Islet of Langerhans (tissue), 1 donor: ENCODE data around the gene SCN8A.
A peak's percentile ranks its signal among the peaks of the same experiment; 100 is the strongest.
"Not testable (repeated sequence)": the region's sequence is repeated elsewhere in the genome, so short reads cannot be mapped to it uniquely, and the experiment has no call there.

Experiments
- FAIRE-seq: peaks from one replicate; lab custom pipeline; 2011; peaks lifted over from hg19 to GRCh38; lab: Jason Lieb, UNC

The SCN8A gene

GRCh38 chr12:51625370-51625769 lies 34.3 kb downstream of the SCN8A start:
- FAIRE-seq: no peak

- FAIRE-seq: no peak
Observed at GRCh38 chr12:51626115-51626514, 35.1 kb downstream of the SCN8A start.

GRCh38 chr12:51626629-51627028 lies 35.6 kb downstream of the SCN8A start:
- no peak for FAIRE-seq

GRCh38 chr12:51630256-51630880 lies 39.3 kb downstream of the SCN8A start:
- no peak for FAIRE-seq

- no peak for FAIRE-seq
Observed at GRCh38 chr12:51630986-51631385, 40.0 kb downstream of the SCN8A start.

GRCh38 chr12:51631591-51631990 lies 40.6 kb downstream of the SCN8A start:
- no peak for FAIRE-seq

GRCh38 chr12:51632623-51633022 lies 41.6 kb downstream of the SCN8A start:
- FAIRE-seq: no peak

GRCh38 chr12:51635346-51635745 lies 44.3 kb downstream of the SCN8A start:
- FAIRE-seq: no peak

GRCh38 chr12:51636581-51636980 lies 45.5 kb downstream of the SCN8A start:
- no peak for FAIRE-seq

GRCh38 chr12:51636986-51637385 lies 46.0 kb downstream of the SCN8A start:
- no peak for FAIRE-seq

GRCh38 chr12:51639361-51639760 lies 48.3 kb downstream of the SCN8A start:
- no peak for FAIRE-seq

GRCh38 chr12:51642286-51642685 lies 51.3 kb downstream of the SCN8A start:
- FAIRE-seq: no peak

GRCh38 chr12:51643951-51644350 lies 52.9 kb downstream of the SCN8A start:
- no peak for FAIRE-seq

GRCh38 chr12:51644691-51645090 lies 53.7 kb downstream of the SCN8A start:
- not testable (repeated sequence) for FAIRE-seq

- FAIRE-seq: no peak
Observed at GRCh38 chr12:51645961-51646360, 54.9 kb downstream of the SCN8A start.

GRCh38 chr12:51647647-51648046 lies 56.6 kb downstream of the SCN8A start:
- FAIRE-seq: no peak

- no peak for FAIRE-seq
Observed at GRCh38 chr12:51653431-51653830, 62.4 kb downstream of the SCN8A start.

- FAIRE-seq: no peak
Observed at GRCh38 chr12:51661199-51661598, 70.2 kb downstream of the SCN8A start.

GRCh38 chr12:51661836-51662235 lies 70.8 kb downstream of the SCN8A start:
- no peak for FAIRE-seq

GRCh38 chr12:51662728-51663154 lies 71.7 kb downstream of the SCN8A start:
- FAIRE-seq: no peak

- no peak for FAIRE-seq
Observed at GRCh38 chr12:51663390-51663789, 72.4 kb downstream of the SCN8A start.

GRCh38 chr12:51666696-51667095 lies 75.7 kb downstream of the SCN8A start:
- no peak for FAIRE-seq

GRCh38 chr12:51667269-51667668 lies 76.2 kb downstream of the SCN8A start:
- no peak for FAIRE-seq

- peak; percentile 30 for FAIRE-seq
Observed at GRCh38 chr12:51669271-51669670, 78.2 kb downstream of the SCN8A start.

- no peak for FAIRE-seq
Observed at GRCh38 chr12:51669996-51670395, 79.0 kb downstream of the SCN8A start.
